Hematopoietic multipotent progenitor cell treated with erythropoietin and hydrocortisone succinate and interleukin-3 and kit ligand, for 4 days (in vitro differentiated cells): ENCODE results near the gene SGCA.

Experiments
- DNase-seq: peaks from one replicate; pipeline ENCODE4 v3.0.0-alpha.2; 2015

SGCA gene

DNA sequence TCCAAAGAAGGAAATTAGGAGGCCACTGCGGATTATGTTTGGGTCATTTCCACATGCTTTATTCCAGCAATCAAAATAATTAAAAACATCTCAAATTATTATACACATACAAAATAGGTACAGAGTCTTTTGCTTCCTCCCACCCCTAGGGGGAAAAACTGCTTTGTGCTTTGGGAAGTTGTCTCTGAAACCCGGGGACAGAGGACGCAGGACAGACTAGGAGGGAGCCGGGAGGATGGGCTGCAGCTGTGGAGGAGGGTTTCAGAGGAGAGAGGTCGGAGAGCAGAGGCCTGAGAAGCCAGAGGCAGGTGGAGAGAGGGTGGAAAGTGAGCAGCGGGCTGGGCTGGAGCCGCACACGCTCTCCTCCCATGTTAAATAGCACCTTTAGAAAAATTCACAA, 18.3 kb downstream of the SGCA start:
- DNase-seq, result no peak

DNA sequence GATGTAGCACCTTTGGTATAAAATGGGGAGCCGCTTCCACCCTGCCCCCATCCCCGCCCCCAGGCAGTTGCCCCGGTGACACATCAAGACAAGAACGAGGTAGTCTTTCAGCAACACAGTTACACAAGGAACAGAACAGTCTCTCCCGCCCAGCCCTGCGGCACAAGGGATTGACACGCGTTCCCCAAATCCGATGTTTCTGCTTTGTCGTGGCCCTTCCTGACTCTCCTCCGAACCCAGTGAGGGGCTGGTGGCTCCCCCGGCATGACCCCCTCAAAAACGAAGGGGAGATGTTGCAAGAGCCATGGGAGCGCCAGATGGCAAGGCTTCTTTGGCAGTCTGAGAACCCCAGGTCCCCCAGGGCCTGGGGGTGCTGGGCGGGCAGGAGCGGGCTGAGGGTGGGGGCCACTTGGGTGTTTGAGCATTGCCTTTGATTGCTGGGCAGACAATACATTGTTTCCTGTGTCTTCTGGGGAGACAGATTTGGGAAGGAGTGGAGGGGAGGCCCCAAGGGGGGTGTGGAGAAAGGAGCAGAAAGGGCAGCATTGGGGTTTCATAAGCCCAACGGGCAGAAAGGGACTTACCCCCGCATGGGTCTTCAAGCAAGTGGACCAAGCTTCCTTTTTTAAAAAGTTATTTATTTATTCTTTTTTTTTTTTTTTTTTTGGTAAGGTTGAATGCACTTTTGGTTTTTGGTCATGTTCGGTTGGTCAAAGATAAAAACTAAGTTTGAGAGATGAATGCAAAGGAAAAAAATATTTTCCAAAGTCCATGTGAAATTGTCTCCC, 19.0 kb downstream of the SGCA start:
- DNase-seq, result no peak

DNA sequence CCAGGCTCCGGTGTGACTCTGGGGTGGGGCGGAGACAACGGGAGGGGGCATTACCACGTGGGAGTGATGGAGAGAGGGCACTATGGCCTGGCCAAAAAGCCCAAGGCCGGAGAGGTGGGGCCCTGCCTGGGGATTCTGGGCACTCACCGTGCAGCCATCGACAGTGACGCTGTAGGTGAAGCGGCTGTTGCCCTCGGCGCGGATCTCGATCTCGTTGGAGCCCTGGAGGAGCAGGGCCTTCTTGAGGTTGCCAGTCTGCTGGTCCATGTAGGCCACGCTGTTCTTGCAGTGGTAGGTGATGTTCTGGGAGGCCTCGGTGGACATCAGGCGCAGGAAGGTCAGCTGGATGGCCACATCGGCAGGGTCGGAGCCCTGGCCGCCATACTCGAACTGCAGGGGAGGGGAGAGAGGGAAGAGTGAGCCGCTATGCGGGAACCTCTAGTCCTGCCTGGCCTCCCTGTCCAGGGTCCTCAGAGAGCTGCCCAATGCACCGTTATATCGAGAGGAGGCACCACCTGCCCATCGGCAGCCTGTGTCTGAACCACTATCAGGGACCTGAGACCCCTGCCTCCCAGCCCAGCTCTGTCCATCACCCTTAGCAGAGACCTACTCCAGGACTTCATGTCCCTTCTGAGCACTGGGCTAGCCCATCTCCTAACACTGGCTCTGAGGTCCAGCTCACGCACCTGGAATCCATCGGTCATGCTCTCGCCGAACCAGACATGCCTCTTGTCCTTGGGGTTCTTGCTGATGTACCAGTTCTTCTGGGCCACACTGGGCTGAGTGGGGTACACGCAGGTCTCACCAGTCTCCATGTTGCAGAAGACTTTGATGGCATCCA, 20.0 kb downstream of the SGCA start:
- no peak for DNase-seq

DNA sequence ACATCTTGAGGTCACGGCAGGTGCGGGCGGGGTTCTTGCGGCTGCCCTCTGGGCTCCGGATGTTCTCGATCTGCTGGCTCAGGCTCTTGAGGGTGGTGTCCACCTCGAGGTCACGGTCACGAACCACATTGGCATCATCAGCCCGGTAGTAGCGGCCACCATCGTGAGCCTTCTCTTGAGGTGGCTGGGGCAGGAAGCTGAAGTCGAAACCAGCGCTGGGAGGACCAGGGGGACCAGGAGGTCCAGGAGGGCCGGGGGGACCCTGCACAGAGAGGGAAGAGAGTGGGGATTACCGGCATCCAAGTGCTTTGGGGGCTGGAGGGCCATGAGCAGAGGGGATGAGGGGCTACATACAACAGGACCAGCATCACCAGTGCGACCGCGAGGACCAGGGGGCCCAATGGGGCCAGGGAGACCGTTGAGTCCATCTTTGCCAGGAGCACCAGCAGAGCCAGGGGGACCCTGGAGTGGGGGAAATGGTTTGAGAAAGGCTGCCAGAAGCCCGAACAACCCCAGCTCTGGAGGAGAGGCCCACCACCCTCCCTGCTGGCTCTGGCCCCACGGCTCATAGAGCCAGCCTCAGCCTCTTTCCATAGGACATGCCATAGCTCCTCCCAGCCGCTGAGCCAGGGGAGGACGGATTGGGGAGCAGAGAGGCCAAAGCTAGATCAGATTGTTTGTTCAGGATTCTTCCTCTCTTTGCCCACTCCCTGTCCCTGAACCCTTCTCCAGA, 21.0 kb downstream of the SGCA start:
- DNase-seq, result no peak

DNA sequence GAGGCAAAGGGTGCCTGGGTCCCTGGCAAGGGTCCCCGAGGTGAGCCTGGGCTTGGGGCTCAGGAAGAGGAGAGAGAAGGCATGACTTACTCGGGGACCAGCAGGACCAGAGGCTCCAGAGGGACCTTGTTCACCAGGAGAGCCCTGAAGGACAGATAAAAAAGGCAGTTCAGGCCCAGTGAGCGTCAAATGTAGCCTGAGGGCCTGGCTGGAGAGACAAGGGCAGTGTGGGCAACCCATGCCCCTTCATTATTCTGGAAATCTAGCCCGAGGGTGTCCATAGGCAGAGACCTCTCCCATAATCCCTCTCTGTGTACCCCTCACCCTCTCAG, 21.6 kb downstream of the SGCA start:
- no peak for DNase-seq

DNA sequence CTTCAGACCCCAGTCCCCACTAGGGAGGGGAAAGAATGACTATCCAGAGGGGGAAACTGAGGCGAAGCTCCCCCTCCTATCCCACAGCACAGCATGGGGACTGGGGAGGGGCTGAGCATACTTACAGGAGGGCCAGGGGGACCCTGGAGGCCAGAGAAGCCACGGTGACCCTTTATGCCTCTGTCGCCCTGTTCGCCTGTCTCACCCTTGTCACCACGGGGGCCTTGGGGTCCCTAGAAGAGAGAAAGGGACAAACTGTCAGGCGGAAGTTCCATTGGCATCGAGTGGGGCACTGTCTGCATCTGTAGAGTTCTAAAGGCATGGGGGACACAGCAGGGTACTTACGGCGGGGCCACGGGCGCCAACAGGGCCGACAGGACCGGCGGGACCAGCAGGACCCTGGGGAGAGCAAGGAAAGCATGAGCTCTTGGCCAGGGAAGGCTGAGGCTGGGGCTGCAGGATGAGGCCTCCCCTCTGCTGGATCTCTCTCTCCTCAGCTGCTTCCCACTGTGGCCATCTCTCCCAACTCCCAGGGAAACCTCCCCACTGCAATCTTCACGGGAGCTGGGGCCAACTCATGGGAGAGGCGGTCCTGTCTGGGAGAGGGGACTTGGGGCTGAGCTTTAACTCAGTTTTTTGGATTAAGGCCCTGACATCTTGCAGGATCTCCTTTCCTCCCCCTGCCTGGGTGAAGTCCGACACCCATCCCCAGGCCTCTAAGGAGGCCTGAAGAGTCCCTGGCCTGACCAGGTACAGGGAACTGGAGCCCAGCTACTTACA, 22.1 kb downstream of the SGCA start:
- no peak for DNase-seq

DNA sequence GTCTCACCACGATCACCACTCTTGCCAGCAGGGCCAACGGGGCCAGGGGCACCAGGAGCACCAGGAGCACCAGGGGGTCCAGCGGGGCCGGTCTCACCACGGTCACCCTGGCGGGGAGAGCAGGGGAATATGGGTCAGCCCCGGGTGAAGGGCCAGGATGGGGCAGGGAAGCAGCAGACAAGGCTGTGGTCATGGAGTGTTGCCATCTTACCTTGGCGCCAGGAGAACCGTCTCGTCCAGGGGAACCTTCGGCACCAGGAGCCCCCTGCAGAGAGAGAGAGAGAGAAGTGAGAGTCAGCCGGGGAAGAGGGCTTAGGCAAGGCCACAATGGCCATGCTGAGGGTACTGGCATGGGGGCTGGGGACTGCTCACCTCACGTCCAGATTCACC, 22.7 kb downstream of the SGCA start:
- DNase-seq, result no peak

DNA sequence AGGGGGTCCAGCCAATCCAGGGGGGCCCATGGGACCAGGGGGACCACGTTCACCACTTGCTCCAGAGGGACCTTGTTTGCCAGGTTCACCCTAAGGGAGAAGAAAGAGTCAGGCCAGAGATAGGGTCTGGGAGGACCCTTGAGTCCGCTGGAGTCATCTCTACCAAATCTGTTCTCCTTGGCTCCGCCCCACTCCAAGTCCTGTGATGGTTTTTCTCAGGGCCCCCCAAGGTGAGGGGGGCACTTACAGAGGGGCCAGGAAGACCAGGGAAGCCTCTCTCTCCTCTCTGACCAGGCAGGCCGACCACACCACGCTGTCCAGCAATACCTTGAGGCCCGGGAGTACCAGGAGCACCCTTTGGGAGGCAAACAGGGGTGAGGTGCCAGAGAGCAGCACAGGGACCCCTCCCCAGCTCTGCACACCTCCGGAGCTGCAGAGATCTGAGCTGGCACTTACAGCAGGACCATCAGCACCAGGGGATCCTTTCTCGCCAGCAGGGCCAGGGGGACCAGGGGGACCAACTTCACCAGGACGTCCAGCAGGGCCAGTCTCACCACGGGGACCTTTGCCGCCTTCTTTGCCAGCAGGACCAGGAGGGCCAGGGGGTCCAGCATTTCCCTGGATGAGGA, 23.2 kb downstream of the SGCA start:
- DNase-seq, result no peak

DNA sequence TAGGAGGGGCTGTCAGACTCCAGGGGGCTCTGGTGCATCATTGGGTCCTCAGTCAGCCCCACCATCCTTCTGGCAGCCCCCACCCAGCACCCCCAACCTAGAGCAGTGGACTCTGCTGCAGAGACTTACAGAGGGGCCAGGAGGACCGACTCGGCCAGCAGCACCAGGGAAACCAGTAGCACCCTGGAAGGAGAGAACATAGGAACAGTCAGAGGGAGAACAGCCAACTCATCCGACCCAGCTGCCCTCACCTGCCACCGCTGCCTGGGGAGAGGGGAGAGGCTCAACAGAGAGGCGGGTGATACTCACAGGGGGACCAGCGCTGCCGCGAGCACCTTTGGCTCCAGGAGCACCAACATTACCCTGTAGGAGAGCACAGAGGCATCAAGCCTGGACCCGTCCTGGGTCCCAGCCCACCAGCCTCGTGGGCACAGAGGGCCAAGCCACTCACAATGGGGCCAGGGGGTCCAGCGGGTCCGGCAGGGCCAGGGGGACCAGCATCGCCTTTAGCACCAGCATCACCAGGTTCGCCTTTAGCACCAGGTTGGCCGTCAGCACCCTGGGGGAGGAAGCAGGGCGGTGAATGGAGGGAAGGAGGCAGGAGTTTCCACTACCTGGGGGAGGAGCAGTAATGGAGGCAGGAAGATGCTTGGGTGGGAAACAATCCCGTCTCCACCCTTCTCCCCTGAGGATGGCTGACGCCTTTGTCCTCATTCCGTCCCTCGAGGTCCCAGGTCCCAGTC, 23.9 kb downstream of the SGCA start:
- no peak for DNase-seq

DNA sequence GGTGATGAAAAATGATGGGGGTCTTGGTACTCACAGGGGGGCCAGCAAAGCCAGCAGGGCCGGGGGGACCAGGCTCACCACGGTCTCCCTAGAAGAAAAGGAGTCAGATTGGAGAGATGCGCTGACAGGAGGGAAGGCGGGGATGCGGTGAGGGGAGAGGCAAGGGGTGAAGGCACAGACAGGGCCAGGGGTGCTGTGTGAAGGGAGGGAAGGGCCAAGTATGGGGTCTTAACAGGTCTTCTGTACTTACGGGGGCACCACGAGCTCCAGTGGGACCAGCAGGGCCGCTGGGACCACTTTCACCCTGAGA, 24.4 kb downstream of the SGCA start:
- no peak for DNase-seq

DNA sequence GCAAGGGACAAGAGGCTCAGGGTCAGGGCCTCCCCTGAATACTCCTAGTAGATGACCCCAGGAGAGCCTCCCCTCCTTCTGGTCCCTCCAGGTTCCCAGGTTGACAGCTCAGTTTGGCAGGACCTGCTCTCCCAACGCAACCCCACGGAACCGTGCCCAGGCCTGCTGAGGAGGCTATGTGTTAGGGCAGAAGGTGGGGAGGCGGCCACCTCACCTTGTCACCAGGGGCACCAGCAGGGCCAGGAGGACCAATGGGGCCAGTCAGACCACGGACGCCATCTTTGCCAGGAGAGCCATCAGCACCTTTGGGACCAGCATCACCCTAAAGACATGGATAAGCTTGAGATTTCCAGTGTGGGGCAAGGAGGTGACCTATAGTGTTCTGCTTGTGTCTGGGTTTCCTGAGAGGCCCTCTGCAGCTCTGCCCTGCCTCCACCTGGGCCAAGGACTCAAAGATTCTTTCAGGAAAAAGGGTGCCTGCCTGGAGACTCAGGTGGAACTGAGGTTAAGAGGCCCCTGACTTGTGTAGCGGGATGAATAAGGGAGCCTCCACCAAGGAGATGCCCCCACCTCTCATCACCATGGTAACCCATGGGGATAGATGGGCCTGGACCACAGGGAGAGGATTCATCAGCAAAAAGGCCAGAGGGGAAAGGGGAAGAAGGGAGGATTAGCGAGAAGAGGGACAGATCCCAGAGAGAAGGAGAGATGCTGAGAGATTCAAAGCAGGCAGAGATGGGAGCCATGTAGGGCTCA, 25.0 kb downstream of the SGCA start:
- no peak for DNase-seq

DNA sequence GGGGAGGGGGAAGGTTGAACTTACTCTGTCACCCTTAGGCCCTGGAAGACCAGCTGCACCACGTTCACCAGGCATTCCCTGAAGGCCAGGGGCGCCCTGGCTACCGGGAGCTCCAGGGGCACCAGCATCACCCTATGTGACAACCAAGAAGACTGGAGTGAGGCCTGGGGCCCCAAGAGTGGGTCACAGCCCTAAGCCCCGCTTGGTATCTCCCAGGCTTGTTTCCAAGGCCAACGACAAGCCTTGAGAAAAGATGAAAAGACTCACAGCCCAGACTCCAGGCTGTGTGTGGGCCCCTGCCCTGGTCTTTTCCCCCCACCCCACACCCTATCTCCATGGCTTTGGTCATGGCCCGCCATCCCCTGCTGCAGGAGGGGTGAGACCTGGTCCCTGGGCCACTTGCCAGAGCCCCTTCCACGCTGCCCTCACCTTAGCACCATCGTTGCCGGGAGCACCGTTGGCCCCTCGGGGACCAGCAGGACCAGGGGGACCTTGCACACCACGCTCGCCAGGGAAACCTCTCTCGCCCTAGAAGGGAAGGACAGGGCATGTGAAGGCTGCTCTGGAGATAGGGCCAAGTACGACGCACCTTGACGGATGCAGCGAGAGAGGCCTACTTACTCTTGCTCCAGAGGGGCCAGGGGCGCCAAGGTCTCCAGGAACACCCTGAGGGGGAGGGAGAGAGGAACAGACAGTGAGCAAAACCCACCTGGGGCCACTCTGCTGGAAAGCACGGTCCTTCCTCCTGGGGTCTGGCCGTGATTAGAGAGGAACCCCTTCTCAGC, 25.7 kb downstream of the SGCA start:
- no peak for DNase-seq

DNA sequence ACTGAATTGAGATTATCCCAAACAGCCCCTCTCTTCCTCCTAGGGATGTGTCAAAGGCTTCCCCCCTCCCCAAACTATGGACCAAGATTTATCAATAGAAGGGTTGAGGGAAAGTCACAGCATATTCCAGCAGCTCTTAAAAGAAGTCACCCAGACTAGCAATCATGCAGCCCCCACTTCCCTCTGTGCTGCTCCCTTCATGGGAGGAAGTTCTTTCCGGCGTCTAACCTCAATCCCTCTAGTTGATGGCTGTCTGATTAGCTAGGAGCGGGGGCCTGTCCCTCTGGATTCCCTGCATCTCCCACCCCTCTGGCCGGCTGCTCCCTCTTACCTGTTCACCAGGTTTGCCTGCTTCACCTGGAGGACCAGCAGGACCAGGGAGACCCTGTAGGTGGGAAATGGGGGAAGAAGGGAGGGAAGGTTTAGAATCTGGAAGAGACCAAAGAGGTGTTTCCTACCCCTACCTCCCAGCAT, 26.4 kb downstream of the SGCA start:
- DNase-seq, result no peak

DNA sequence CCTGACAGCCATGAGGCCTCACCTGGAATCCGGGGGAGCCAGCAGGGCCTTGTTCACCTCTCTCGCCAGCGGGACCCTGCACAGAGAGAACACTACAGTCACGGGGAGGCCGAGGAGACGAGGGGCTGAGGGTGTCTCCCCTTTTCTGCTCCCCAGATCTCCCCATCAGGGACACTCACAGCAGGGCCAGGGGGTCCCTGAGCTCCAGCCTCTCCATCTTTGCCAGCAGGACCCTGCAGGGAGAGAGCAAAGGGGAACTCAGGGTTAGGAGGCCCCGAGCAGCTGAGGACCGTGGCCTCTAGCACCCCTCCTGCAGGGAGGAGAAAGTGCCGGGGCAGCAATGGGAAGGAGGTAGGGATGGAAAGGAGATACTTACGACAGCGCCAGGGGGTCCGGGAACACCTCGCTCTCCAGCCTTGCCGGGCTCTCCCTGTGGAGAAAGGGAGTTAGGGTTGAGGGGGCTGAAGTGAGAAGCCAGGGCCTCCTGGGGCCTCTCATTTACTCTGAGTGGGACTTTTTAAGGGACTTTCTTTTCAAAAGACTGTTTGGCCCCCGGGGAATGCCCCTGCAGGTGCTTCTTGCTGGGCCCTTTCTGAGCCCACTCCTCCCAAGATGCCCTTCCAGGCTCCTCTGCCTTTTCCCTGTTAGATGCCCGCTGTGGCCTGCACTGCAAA, 26.9 kb downstream of the SGCA start:
- DNase-seq, result no peak

DNA sequence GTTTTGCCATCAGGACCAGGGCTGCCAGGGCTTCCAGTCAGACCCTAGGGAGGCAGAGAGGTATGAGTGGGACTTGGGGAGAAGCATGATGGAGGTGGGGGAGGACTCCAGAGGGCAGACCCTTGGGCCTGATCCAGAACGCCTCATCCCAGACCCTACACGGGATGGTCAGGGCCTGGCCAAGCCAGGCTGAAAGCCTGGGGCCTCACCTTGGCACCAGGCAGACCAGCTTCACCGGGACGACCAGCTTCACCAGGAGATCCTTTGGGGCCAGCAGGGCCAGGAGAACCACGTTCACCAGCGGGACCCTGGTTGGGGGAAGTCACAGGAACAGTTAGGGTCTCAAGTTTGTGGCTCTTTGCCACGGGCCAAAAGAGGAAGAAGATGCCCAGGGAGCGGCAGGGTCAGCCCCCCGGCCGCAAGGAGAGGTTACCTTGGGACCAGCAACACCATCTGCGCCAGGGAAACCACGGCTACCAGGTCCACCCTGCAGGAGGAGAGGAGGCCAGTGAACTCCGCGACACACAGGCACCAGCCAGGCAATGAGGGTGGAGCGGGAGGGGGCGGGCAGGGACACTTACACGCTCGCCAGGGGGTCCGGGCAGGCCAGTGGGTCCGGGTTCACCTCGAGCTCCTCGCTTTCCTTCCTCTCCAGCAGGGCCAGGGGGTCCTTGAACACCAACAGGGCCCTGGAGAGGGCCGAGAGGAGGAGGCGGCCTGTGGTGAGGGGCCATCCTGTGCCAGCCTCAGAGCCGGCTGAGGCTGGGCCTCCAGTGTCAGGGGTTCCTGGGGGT, 28.5 kb downstream of the SGCA start:
- no peak for DNase-seq

DNA sequence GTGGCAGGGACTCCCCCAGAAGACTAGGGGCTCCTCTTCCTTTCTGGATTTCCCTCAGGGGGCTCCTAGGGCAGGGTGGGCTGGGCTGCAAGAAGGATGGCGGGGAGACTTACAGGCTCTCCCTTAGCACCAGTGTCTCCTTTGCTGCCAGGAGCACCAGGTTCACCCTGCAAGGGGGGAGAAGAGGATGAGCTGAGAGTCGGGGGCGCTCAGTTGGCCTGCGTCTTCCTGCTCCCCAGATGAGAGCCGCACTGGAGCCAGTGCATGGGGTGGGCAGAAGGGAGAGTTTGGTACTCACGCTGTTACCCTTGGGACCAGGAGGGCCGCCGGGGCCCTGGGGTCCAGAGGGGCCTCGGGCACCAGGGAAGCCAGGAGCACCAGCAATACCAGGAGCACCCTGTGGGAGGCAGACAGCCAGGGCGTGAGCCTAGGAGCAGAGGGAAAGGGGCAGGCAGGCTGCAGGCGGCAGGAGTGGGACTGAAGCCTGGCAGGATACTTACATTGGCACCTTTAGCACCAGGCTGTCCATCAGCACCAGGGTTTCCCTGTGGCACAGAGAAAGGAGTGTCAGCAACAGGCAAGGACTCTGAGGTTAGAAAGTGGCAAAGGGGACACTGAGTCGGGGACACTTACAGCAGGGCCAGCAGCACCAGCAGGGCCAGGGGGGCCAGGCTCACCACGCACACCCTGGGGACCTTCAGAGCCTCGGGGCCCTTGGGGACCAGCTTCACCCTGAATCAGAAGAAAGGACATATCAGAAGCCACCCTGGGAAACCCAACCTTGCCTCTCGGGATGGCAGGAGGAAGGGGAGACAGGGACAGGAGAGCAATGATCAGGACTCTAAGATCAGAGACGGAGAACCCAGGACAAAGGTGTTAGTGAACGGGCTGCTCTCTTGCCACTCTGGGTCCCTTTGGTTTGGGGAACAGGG, 29.4 kb downstream of the SGCA start:
- no peak for DNase-seq

DNA sequence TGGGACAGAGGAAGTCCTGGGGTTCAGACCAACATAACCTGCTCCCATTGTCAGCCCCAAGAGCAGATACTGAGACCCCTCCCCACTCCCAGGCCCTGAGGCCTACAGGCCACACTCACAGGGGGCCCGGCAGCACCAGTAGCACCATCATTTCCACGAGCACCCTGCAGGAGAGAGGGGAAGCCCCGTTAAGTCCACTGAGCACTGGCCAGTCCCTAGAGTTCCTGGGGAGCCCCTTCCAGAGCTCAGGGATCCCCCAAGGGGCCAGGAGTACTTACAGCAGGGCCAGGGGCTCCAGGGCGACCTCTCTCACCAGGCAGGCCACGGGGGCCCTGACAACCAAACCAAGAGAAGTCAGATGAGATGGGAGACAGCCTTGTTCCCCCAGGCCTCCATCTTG, 30.2 kb downstream of the SGCA start:
- DNase-seq, result no peak

DNA sequence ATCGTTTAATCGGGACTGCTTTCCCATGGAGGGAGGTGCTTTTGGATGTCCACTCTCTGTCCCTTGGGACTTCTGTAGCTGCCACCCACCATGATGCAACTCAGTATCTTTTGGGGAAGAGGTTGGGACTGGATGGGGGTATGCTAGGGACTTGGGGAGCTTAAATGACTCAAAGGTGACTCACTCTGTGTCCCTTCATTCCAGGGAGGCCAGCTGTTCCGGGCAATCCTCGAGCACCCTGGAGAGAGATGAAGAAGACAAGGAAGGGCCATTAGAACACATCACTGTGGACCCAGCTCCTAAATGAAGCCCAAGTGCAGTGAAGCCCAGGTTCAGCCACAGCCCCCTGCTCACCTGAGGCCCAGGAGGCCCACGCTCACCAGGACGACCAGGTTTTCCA, 31.0 kb downstream of the SGCA start:
- no peak for DNase-seq
